ENCODE results near the gene ZFYVE19.
A peak's percentile ranks its signal among the peaks of the same experiment; 100 is the strongest.

Gene ZFYVE19

GRCh38 chr15:40776537-40777141 lies 30.2 kb upstream of the ZFYVE19 start:
- DNase-seq = no peak

- peak; percentile 65 for DNase-seq
Measured at GRCh38 chr15:40782609-40783227, 24.2 kb upstream of the ZFYVE19 start.

- no peak for DNase-seq
Measured at GRCh38 chr15:40785164-40785563, 21.7 kb upstream of the ZFYVE19 start.

DNA sequence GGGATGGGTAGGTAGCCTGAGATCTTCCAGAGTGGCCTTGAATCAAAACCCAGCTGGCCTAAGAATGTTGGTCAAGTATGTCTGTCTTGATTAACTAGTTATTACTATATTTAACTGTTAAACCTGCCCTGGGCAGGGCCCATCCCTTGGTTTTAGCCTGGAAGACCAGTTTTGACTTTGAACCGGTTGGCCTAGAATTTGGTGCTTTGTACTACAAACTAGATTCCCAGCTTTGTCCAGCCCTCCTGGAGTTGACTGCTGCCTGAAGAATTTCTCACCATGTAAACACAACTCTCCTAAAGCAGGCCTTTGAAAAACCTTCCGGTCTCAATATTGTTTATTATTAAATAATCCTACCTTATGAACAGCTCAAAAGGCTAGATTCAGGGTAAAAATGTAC lies 21.1 kb upstream of the ZFYVE19 start:
- DNase-seq = no peak

DNA sequence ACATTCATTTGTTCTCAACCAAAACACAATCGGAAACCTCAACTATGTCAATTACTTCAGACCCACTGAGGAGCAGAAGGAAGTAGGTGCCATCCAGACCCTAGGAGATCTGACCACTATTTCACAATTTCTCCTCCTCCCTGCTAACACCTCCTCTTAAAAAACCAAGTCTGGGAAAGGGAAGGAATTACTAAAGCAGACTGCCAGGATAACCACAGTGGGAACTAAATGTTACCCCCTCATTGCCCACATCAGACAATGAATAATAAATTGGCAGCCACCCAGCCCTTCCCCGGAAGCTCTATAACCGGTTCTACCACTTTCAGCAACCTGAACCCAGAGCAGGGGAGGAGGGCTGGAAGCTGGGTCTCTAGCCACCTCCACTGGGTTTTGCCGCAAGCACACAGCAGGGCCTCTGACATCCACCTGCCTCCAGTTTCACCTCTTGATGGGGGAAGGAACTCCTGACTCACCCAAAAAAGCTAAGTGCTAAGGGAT lies 19.5 kb upstream of the ZFYVE19 start:
- peak; percentile 87 for DNase-seq

DNA sequence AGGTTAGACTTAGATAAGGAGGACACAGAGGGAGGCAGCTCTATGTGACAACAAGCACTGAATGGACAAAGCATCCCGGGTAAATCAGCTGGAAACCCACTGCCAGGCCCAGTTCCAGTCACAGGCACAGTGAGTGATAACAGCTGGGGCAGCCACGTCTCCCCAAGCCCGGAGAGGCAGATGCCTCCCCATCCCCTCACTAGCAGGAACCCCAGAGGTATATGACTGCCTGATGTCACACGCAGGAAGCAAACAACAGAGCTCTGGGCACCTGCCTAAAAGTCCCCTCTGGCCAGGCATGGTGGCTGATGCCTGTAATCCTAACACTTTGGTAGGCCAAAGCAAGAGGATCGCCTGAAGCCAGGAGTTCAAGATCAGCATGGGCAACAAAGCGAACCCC lies 18.9 kb upstream of the ZFYVE19 start:
- DNase-seq = no peak

DNA sequence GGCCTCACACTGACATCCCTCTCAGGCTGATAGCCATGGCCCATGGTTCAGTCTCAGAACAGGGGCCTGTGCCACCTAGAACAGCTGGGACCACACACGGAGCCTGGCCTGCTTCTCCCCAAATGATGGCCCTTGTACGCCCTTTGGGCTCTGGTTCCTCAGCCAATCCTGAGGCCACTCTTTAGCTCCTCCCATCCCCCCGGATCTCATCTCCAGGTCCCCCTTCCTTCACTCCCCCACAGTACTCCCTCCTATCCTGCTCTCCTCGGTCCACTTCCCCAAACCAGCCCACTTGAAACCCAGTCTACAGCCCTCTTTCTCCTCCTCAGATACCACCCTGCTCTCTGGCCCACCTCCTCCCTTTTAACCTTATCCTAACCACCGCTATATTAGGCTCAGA lies 17.8 kb upstream of the ZFYVE19 start:
- no peak for DNase-seq

DNA sequence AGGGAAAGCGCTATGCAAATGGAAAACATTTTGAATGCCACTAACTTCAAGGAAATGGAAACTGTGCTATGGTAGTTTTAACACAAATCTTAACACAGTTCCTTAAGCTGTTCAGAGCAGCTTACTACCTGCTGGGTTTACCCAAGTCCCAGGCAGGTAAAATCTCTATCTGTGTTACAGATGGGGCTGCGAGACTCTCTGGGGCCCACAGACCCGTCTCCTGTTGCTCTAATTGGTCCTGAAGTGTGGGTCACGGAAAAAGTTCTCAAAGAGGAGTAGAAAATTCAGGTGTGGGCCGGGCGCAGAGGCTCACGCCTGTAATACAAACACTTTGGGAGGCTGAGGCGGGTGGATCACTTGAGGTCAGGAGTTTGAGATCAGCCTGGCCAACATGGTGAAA lies 16.9 kb upstream of the ZFYVE19 start:
- DNase-seq = no peak

GRCh38 chr15:40790718-40791117 lies 16.2 kb upstream of the ZFYVE19 start:
- DNase-seq = no peak

GRCh38 chr15:40792394-40792793 lies 14.5 kb upstream of the ZFYVE19 start:
- no peak for DNase-seq

DNA sequence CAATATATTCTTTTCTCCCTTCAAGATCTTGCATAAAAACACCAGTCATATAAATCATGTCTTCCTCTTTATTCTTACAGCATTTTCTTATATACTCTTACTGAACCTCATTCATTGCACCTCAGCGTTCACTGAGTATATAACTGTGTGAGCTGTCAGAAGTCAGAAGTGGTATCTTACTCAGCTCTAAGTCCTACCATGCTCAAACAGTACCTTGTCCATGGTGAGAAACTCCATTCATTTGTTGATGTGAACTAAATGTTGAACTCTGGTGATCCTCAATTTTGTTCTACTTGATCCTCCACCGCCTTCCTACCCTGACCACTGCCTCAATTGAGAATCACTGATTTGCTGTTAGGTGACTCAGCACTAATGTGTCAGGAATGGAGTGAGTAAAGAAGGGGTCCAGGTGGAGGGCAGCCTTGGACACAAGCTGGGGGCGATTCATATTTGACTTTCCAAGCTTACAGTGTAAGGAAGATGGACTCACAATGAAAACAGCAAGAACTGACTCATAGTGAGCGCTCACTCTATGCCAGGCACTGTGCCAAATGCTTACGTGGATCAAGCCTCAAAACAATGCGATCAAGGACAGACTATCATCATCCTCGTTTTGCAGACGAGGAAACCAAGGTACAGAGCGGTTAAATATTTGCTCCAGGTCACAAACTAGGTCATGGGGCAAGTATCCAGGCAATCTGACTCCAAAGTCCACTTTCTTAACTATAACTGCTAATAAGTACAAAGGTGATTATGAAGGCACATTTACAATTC lies 13.5 kb upstream of the ZFYVE19 start:
- DNase-seq = no peak

GRCh38 chr15:40796041-40796440 lies 10.8 kb upstream of the ZFYVE19 start:
- DNase-seq = no peak

- no peak for DNase-seq
Measured at GRCh38 chr15:40796512-40796911, 10.4 kb upstream of the ZFYVE19 start.

DNA sequence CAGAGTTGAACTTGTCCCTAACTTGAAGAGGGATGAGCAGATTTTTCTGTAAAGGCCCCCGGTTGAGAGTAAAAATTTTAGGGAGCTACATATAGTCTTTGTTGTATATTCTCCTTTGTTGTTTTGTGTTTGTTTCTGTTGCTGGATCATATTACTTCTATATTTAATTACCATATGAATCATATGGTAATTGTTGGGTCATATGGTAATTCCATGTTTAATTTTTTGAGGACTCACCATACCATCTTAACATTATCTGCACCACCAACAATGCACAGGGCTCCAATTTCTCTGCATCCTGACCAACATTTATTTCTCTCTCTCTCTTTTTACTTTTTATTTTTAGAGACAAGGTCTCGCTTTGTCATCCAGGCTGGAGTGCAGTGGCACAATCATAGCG lies 7.4 kb upstream of the ZFYVE19 start:
- no peak for DNase-seq

DNA sequence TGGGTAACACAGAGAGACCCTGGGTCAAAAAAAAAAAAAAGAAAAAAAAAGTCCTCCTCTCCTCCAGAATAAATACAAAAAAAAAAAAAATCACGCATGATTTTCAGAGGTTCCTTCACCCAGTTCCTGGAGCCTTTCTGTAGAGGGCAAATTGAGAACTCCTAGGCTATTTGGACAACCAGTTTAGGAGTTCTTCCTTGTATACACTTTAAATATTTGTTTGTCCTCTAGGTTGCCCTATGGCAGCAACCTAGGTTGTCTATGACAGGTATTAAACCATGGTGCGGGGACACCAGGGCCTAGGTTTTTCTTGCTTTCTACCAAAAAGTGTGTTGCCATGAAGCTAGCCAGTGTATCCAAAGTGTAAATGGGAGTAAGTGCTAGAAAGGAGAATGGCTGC lies 3.8 kb upstream of the ZFYVE19 start:
- DNase-seq = no peak

GRCh38 chr15:40803688-40804087 lies 3.2 kb upstream of the ZFYVE19 start:
- no peak for DNase-seq

DNA sequence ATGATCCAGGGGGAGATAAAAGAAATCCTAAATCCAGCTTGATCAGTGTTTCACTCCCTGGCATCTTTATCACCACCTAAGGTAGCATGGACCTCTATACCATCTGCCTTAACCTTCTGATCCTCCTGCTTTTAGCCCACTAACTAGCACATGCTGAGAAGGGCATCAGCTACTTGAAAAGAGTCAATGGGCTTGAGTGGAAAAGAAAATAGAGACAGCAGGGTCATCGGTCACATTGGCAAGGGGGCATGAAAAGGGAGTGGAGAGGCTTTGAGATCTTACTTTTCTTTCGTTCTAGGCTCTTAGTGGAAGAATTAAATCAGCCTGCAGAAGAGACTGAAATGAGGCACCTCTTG lies 239 bp upstream of the ZFYVE19 start:
- no peak for DNase-seq

GRCh38 chr15:40807888-40808461 lies 1.1 kb downstream of the ZFYVE19 start:
- no peak for DNase-seq

DNA sequence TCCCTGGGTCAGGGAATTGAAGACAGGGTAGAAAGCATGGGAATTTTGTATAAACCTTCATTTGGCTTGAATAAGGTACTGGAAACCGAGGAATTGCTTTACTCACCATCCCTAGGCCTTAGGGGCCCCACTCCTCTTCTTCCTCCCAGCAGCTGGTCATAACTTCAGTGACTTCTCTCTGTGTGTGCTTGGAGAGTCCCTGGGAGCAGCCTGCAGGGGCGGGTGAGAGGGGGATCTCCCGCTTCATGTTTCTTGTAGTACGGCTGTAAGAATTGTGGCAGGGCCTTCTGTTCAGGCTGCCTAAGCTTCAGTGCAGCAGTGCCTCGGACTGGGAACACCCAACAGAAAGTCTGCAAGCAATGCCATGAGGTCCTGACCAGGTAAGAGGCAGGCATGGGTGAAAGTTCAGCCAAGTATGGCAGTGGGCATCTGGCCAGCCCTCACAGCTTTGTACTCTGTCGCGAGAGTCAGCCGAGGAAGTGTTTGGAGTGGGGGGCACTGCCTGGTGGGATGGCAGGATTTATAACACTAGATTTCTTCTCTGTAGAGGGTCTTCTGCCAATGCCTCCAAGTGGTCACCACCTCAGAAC lies 2.1 kb downstream of the ZFYVE19 start:
- no peak for DNase-seq

- DNase-seq = no peak
Measured at GRCh38 chr15:40812721-40813425, 6.0 kb downstream of the ZFYVE19 start.

- no peak for DNase-seq
Measured at GRCh38 chr15:40815042-40815698, 8.3 kb downstream of the ZFYVE19 start.

DNA sequence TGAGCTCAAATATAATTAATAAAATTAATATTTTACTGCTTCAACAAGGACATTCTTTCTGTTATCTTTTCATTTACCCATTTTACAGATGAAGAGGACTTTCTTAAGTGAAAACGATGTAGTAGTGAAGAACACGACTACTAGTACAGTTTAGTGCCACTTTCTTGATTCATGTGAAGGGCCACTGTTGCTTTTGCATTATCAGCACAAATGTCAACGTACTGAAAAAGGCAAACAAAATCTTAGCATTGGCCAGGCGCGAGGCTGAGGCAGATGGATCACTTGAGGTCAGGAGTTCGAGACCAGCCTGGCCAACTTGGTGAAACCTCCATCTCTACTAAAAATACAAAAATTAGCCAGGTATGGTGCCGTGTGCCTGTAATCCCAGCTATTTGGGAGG lies 12.2 kb downstream of the ZFYVE19 start:
- no peak for DNase-seq

Measured in NCI-H1105 (cell line).